Stimulated activated CD4-positive, alpha-beta T cell treated with anti-CD3 and anti-CD28 coated beads, Interleukin-15, amount 100 ng/mL, for 48 hours (primary cell): ENCODE data around the gene DIAPH3.

ENCODE experiments used
- DNase-seq, 2 donors: peaks; one replicate each; pipeline ENCODE4 v3.0.0-alpha.2; 2020; ENCODE audit warnings: low read depth in 2 of 2

The DIAPH3 gene

DNA sequence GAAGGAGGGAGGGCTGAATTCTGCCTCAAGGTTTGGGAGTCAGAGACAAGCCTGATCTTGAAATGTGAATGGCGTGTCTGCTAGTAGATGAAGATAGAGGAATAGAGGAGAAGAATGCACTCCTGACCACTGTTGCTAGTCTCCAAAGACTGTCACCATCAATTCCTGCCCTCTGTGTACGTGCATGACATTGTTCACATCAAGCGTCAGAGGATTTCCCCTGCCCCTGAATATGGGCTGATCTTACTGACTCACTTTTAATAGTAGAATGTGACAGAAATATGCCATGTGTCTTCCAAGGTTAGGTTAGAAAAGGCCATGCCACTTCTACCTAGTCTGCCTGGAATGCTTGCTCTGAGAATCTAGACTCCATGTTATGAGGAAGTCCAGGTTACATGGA, 538.6 kb downstream of the DIAPH3 start:
- DNase-seq, result no peak

GRCh38 chr13:59623206-59623915, 540.4 kb downstream of the DIAPH3 start:
- DNase-seq, result no peak

DNA sequence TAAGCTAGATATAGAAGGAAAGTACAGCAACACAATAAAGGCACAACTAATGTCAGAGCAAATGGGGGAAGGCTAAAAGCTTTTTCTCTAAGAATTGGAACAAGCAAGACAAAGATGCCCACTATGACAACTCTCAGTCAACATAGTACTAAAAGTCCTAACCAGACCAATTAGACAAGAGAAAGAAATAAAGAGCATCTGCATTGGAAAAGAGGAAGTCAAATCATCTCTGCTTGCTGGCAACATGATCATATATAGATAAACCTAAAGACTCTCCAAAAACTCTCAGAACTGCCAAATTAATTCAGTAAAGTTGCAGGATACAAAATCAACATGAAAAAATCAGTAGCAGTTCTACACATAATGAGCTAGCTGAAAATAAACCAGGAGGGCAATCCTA, 542.0 kb downstream of the DIAPH3 start:
- no peak for DNase-seq
